HG02870 (cell line): ENCODE data around the gene LYZ.
"Not testable (repeated sequence)": the region's sequence is repeated elsewhere in the genome, so short reads cannot be mapped to it uniquely, and the experiment has no call there.

Experiments
- ATAC-seq: cut with Tn5 transposase; IDR thresholded peaks from one replicate; pipeline ENCODE4 v1.9.1; 2021; ENCODE audit warnings: mild to moderate bottlenecking, moderate library complexity; ENCODE audit not compliant: unreplicated experiment

LYZ gene

DNA sequence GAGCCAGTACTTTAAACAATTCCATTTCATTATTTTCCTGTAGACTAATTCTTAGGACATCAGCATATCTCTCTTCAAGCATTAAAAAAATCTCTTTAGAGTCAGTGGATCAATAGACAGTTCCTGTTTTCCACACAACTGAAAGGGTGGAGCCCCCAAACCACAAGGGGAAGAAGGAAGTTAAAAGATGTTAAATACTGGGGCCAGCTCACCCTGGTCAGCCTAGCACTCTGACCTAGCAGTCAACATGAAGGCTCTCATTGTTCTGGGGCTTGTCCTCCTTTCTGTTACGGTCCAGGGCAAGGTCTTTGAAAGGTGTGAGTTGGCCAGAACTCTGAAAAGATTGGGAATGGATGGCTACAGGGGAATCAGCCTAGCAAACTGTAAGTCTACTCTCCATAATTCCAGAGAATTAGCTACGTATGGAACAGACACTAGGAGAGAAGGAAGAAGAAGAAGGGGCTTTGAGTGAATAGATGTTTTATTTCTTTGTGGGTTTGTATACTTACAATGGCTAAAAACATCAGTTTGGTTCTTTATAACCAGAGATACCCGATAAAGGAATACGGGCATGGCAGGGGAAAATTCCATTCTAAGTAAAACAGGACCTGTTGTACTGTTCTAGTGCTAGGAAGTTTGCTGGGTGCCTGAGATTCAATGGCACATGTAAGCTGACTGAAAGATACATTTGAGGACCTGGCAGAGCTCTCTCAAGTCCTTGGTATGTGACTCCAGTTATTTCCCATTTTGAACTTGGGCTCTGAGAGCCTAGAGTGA is at the start of gene LYZ:
Gene LYZ, plus strand, starts transcription at position 220 of the 777 bp plus-strand sequence. Its CDS starts 28 bp downstream, at position 248.
- ATAC-seq = no peak

DNA sequence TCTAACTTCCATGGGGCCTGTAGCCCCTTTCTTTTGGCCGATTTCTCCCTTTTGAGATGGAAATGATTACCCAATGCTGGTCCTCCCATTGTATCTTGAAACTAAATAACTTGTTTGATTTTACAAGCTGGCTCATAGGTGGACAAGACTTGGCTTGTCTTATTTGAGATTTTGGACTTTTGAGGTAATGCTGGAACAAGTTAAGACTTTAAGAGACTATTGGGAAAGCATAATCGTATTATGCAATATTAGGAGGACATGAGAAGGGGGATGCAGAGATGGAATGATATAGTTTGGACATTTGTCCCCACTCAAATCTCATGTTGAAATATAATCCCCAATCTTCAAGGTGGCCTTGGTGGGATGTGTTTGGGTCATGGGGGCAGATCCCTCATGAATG is 49.2 kb upstream of the LYZ start:
- ATAC-seq = no peak

DNA sequence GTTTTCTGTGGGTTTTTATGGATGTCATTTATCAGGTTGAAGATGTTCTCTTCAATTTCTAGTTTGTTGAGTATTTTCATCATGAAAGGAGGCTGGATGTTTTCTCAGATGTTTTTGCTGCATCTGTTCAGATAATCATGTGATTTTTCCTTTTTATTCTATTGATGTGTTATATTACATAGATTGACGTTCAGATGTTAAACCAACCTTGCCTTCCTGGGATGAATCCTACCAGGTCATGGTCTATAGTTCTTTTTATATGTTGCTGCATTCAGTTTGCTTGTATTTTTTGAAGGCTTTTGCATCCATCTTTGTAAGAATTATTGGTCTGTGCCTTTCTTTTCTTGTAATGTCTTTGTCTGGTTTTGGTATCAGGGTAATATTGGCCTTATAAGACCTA is 43.9 kb upstream of the LYZ start:
- no peak for ATAC-seq

DNA sequence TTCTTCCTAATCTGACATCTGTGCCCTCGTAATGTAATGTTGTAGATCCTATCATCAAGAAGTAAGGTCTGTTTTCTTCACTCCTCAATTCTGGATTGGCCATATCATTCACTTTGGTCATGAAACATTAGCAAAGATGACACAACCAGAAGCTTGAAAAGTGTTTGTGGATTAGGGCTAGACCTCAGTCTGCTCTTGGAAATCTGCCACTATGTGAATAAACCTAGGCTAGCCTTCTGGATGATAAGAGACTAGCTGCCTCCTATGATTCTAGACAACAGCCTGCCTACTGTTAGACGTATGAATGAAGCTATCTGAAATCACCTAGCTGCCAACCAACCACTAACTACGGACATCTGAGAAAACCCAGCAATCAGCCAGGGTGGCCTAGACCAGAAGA is 38.7 kb upstream of the LYZ start:
- ATAC-seq = no peak

DNA sequence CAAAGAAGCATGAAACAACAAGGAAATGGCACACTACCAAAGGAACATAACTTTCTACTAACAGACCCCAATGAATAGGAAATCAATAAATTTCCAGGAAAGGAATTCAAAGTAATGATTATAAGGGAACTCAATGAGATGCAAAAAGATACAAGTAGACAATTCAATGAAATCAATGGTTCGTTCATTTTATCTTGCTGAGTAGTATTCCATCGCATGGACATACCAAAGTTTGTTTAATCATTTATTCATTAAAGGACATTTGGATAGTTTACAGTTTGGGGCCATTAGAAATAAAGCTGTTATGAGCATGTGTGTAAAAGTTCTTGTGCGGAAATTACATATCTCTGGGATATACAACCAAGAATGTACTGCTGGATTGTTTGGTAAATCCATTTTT is 35.0 kb upstream of the LYZ start:
- no peak for ATAC-seq

DNA sequence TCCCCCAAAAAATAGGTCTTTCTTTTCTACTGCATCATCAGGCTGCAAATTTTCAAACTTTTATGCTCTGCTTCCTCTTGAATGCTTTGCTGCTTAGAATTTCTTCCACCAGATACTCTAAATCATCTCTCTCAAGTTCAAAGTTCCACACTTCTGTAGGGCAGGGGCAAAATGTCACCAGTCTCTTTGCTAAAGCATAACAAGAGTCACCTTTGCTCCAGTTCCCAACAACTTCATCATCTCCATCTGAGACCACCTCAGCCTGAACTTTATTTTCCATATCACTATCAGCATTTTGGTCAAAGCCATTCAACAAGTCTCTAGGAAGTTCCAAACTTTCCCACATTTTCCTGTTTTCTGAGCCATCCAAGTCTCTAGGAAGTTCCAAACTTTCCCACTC is 31.4 kb upstream of the LYZ start:
- ATAC-seq = not testable (repeated sequence)

DNA sequence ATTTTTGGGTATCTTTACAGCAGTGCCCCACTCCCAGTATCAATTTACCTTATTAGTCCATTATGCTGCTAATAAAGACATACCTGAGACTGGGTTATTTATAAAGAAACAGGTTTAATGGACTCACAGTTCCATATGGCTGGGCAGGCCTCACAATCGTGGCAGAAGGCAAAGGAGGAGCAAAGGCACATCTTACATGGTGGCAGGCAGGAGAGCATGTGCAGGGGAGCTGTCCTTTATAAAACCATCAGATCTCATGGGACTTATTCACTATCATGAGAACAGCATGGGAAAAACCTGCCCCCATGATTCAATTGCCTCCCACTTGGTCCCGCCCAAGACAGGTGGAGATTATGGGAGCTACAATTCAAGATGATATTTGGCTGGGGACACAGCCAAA is 30.9 kb upstream of the LYZ start:
- not testable (repeated sequence) for ATAC-seq

DNA sequence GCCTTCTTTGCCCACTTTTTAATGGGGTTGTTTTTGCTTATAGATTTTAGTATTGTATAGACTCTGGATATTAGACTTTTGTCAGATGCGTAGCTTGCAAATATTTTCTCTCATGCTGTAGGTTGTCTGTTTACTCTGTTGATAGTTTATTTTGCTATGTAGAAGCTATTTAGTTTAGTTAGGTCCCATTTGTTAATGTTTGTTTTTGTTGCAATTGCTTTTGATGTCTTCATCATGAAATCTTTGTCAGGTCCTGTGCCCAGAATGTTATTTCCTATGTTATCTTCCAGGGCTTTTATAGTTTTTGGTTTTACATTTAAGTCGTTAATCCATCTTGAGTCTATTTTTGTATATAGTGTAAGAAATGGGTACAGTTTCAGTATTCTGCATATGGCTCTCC is 30.0 kb upstream of the LYZ start:
- ATAC-seq = no peak

DNA sequence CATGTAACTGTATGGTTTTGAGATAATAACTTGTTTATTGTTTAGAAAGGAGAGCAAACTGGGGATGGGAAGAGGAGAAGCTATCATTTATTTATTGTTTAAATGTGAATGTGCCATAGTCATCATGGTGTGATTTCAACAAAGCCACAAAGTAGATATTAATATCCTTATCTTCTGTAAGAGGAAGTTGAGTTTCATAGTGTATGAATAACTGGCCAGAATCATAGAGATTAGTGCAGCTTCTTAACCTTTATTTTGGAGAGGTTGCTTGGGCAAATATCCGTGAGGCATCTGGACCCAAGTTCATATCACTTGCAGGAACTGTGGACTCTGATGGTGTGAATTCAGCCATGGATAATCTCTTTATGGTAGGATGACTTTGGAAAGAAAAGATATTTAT is 26.8 kb upstream of the LYZ start:
- ATAC-seq = no peak

DNA sequence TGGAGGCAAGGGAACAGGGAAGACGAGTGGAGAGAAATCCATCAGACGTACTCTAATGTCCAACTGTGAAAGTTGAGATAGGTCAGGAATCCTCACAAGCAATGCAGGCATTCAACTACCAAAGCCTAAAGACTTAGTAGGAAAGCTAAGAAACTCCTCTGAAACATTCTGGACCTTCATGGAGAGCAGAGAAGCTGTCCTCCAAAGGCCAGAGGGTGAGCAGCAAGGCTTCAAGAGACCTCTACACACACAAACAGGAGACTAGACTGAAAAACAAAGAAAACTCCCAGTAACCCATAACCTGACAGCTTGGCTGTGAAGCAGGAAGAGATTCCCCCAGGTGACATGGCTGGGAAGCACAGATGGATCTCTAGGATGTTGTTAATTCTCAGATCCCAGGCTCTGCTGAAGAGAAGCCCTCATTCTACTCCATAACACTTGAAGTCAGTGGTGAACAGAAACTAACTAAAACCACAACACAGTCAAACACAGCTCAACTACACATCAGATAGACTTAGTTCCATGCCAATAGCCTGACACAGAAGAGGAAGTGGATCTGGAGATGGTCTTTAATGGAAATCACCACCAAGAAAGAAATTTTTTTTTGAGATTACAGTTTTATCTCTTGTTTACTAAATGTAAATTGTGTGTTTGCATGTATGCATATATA is 23.2 kb upstream of the LYZ start:
- peak; percentile 99 for ATAC-seq

DNA sequence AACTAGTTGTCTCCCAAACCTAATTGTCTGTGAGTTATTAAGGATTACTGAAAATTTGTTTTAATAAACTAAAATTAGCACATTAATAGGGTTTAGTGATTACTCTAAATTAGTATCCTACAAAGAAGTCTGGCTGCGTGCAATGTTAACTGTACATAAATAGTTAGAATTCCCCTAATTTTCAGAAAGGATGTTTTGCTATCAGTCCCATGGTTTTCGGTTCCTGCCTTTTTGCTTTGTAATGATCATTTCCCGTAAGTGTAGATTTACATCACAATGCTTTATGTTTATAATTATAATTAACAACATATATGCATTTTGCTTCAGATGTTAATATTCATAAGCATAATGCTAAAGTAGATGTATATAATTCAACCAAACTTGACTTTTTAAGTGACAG is 19.8 kb upstream of the LYZ start:
- ATAC-seq = no peak

DNA sequence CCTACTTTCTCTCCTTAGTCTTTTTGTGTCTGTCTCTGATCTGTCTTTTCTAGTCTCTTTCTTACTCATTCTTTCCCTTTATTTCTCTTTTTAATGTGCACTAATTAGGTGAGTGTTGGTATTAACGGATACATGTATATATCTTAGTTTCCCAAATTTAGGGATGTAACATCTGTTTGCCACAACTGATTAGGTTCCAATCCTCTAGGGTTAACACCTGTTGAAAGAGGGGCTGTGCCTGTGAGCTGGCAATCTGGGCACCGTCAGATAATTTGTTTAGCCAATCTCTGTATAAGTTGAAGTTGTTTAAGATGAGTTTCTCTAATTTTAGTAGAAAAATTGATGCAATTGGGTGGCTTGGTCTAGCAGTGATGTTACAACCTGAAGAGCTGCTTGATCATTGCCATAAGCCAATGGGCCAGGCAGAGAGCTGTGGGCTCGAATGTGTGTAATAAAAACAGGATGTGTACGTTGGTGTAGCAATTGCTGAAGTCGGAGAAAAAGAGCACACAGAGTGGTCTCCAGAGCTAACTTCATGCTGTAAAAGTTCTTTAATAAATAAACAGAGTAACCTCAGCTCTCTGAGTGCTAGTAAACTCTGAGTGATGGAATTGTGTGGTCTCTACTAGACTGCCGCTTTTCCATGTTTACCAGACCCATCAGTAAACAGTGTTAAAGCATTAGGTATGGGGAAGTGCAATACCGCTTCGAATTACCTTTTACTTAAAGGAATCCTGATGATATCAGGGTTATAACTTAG is 18.3 kb upstream of the LYZ start:
- no peak for ATAC-seq

DNA sequence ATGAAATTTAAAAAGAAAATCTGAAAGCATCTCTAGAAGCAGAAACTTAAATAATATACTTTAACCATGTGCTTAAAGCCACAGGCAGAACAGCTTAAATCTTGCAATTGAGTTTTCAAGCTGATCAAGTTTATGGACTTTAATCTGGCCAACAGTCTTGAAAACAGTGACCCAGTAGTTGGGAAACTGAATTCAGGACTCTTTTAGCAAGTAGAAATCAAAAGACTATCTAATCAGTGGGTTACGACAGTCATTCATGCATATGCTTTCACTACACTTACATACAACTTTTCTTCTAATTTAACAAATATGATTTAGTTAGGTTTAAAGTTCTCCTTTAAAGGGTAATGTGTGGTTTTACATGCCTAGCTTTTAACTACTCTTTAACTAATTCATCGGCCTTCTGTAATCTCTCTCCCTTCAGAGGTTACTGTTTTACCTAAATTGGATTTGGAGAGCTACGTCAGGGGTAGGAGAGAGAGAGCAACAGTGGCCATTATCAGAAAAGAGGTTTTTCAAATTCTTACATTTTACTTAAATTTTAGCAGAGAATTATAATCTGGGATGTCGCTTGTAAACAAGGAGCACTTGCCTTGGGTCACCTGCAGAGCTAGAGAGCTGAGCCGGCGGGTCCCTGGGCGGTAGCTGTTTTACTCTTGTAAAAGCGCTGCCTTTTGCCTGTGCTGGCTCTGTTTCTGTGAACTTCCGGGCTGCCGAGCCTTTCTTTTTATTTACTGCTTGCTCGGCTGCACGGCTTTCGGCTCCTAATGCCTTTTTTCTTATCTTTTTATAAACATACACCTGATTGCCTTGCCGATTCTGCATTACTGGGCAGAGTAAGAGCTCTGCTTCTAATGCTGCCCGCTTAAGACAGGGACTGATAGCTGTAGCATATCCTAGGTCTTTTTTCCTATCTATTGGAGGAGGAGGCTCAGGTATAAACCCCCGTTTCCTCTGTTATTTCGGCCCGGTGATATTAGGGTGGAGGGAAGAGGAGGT is 17.4 kb upstream of the LYZ start:
- ATAC-seq = peak; percentile 75

DNA sequence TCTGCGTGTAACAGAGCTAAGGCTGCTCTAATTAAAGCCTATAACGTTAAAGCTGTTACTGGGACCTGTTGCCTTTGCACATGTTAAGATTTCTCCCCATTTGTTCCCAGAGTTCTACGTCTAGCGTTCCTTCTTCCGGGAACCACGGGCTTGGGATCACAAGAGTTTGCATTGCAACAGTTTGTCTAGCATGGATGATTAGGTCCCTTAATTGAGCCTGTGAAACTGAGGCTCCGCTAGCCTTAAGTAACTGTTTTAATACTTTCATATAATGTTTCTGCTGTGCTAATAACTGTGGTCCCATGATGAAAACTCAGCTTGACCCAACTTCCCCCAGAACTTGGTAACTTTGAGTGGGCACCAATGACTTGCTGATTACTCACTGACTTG is 16.7 kb upstream of the LYZ start:
- no peak for ATAC-seq

DNA sequence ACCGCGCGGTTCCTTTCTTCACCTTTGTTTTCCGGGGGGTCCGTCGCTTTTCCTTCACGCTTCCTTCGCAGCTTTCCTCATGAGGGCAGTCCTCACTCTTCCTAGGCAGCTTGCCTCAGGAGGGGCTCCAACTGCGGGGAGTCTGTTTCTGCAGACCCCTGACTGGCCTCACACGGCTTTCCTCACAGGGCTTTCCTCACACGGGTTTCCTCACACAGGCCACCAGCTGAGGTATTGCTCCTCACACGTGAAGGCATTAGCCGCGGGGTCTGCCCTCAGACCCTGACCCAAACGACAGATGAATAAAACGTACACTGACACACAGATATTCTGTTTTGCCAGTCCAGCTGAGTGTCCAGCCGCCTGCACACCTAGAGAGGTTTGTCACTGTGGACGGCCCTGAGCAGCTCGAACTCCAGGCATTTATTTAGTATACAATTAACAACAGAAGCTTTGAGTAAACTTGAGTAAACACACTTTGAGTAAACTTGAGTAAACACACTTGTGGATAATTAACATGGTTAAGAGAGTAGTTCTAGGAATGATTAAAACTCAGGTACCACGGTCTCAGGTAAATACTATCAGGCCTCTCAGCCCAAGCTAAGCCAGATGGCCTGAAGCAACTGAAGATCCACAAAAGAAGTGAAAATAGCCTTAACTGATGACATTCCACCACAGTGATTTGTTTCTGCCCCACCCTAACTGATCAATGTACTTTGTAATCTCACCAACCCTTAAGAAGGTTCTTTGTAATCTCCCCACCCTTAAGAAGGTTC is 16.1 kb upstream of the LYZ start:
- ATAC-seq = no peak

DNA sequence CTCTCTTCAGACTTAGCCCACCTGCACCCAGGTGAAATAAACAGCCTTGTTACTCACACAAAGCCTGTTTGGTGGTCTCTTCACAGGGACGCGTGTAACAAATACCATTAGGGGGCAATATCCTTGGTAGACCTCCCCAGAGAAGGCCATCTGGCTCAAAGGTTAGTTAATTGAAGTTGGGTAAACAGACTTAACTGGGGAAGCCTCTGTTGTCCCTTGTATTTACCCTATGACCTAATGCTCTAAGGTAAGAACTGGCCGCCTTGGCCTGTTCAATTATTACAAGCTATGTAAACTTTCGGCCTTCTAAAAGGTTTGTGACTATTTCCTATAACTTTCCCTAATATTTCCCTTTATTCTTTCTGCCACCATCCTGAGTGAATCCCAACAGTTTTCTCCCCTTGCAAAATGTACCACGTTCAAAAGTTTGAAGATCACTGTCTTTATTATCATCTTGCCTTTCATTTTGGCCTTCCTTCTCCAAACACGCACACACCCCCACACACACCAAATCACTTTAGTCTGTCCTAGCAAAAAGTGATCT is 15.3 kb upstream of the LYZ start:
- ATAC-seq = no peak

DNA sequence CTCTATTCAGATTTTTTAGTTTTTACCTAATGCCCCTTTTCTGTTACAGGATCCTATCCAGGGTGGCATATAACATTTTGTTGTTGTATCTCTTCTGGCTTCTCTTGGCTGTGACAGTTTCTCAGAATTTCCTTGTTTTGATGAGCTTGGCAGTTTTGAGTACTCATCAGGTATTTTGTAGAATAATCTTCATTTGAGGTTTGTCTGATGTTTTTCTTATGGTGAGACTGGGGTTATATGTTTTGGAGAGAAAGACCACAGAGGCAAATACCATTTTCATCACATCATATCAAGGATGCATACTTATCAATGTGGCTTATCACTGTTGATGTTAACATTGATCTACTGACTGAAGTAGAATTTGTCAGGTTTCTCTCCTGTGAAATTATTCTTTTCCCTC is 14.0 kb upstream of the LYZ start:
- ATAC-seq = no peak

DNA sequence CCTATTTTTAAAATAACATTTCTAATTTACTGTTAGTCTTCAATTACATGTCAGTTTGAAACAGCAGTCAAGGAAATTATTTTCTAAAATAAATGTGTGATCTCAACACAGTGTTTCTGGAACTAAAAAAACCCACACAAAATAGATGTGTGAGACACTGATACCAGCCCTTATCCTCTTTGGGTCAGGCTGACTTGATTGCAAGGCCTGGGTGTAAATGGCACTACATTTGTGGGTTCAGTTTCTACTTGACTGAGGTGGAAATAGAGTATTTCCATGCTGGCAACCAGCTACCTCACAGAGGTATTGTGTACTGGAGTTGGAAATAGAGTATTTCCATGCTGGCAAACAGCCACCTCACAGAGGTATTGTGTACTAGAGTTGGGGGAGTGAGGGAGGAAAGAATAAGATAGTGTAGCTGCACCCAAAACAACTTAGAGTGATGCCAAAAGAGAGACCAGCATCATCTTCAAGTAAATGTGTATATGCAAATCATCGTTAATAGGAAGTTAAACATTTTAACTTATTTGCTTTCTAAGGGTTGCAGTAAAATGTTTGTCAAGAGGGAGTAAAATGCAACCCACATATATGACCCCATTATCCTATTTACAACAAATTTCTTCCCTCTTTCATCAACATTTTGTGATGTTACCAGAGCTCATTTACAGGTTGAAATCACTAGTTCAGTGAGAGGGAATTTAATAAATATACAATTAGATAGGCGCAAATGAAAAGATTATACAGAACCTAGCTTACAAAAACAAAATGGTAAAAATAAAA is 10.7 kb upstream of the LYZ start:
- no peak for ATAC-seq
